Thymus (tissue), 11 donors: ENCODE results near the gene KIAA0753. TPM values are rescaled to one million over a fixed set of nuclear protein-coding genes. Genes with fewer than 3 reads are reported as not detected.

Source experiments
- DNase-seq, 9 donors: peaks; one replicate each; pipeline ENCODE4 v3.0.0-alpha.2; 2013; ENCODE audit warnings: low spot score in 9 of 9, low read depth in 6 of 9, missing footprints in 1 of 9
- H3K27ac ChIP-seq, 2 donors: one replicate each; pipeline ENCODE4 v1.5.1; 2013; ENCODE audit warnings: control low read depth in 1 of 2, low read depth in 1 of 2, low read length in 1 of 2, mild to moderate bottlenecking in 1 of 2, moderate library complexity in 1 of 2
- H3K27me3 ChIP-seq, 2 donors: one replicate each; pipeline ENCODE4 v1.5.1; 2013; ENCODE audit warnings: low read length in 1 of 2; ENCODE audit not compliant: control insufficient read depth in 2 of 2, insufficient read depth in 1 of 2
- H3K36me3 ChIP-seq, 2 donors: one replicate each; pipeline ENCODE4 v1.5.1; 2013; ENCODE audit warnings: low read length in 1 of 2, mild to moderate bottlenecking in 1 of 2, moderate library complexity in 1 of 2; ENCODE audit not compliant: control insufficient read depth in 2 of 2, insufficient read depth in 2 of 2
- H3K4me1 ChIP-seq, 2 donors: one replicate each; pipeline ENCODE4 v1.5.1; 2013; ENCODE audit warnings: low read length in 2 of 2; ENCODE audit not compliant: control insufficient read depth in 2 of 2, insufficient read depth in 2 of 2
- H3K4me3 ChIP-seq, 2 donors: one replicate each; pipeline ENCODE4 v1.5.1; 2013; ENCODE audit warnings: low read length in 2 of 2, control low read depth in 1 of 2, mild to moderate bottlenecking in 1 of 2
- H3K9me3 ChIP-seq, 2 donors: one replicate each; pipeline ENCODE4 v1.5.1; 2013; ENCODE audit warnings: low read length in 1 of 2, mild to moderate bottlenecking in 1 of 2; ENCODE audit not compliant: control insufficient read depth in 2 of 2, insufficient read depth in 1 of 2
- WGBS: extraction: QIAGEN DNeasy Blood & Tissue Kit; methylation state at CpG from one replicate; pipeline ENCODE4 v1.1.7; 2013; 5-methylcytosine and 5-hydroxymethylcytosine counted together
- polyA plus RNA-seq: library from polyadenylated mRNA; stranded (reverse); fragments of 200-250 nt; gene quantifications from one replicate; pipeline ENCODE4 v1.2.3, GENCODE V29; 2013
- total RNA-seq: library from RNA; stranded (reverse); fragments of 120-200 nt; gene quantifications from one replicate; pipeline ENCODE4 v1.2.4, GENCODE V29; 2013
- donor health status: healthy.

The KIAA0753 gene
- total and polyA plus RNA-seq, 2 donors = 10.8 to 11.8 TPM

- H3K4me3 ChIP-seq = peak overlapping the region; percentile 69 to 82
- peaks cover 3 to 13% of the 10 kb centered on the region in 2 donors for H3K36me3 ChIP-seq
- WGBS = 5% methylated on average over 47 of the region's 47 CpGs
- peak in 3 of 9 donors; percentile 21 to 22 (median 21) for DNase-seq
- peaks cover 14 to 24% of the 10 kb centered on the region in 2 donors for H3K4me1 ChIP-seq
- peak overlapping the region; percentile 54 to 96 for H3K27ac ChIP-seq
- H3K9me3 ChIP-seq = peaks cover 0 to 7% of the 10 kb centered on the region in 2 donors
- peaks cover 25 to 50% of the 10 kb centered on the region in 2 donors for H3K27me3 ChIP-seq
Observed at GRCh38 chr17:6651919-6652452, 11.5 kb upstream of the KIAA0753 start.

GRCh38 chr17:6651354-6651918 is 10.9 kb upstream of the KIAA0753 start, which contains the start of the genes C17orf100 and MED31:
TSS of gene C17orf100 (plus strand) at chr17:6651762. CDS start at chr17:6651914, 152 bp downstream.
TSS of gene MED31 (minus strand) at chr17:6651605. CDS start at chr17:6651528, 77 bp downstream.
- peak; percentile 75 to 95 (median 88) for DNase-seq
- Histone ChIP-seq H3K4me3 (peak within 1 kb of the TSS; percentile 69 to 82), H3K36me3 (peaks cover 8 to 13% of the 10 kb centered on the region in 2 donors), H3K27me3 (peaks cover 25 to 46% of the 10 kb centered on the region in 2 donors), H3K27ac (peak within 1 kb of the TSS; percentile 95 to 96), H3K9me3 (peaks cover 0 to 7% of the 10 kb centered on the region in 2 donors), H3K4me1 (peaks cover 14 to 24% of the 10 kb centered on the region in 2 donors)
- WGBS = 2% methylated on average over 35 of the region's 35 CpGs

GRCh38 chr17:6648181-6648580 is 7.7 kb upstream of the KIAA0753 start:
- Histone ChIP-seq H3K9me3 (peaks cover 0 to 7% of the 10 kb centered on the region in 2 donors), H3K27me3 (peaks cover 7 to 16% of the 10 kb centered on the region in 2 donors), H3K4me3 (no peak overlapping the region), H3K27ac (no peak overlapping the region), H3K36me3 (peaks cover 13 to 31% of the 10 kb centered on the region in 2 donors), H3K4me1 (peaks cover 9 to 12% of the 10 kb centered on the region in 2 donors)
- peak in 1 of 9 donors; percentile 28 for DNase-seq

GRCh38 chr17:6643451-6644125 is 3.1 kb upstream of the KIAA0753 start:
- no peak overlapping the region for H3K4me3 ChIP-seq
- no peaks in the 10 kb centered on the region for H3K27me3 ChIP-seq
- DNase-seq = no peak
- no peaks in the 10 kb centered on the region for H3K9me3 ChIP-seq
- WGBS = 97% methylated on average over 5 of the region's 5 CpGs
- H3K27ac ChIP-seq = no peak overlapping the region
- peaks cover 14 to 16% of the 10 kb centered on the region in 2 donors for H3K4me1 ChIP-seq
- H3K36me3 ChIP-seq = peaks cover 13 to 31% of the 10 kb centered on the region in 2 donors

GRCh38 chr17:6642592-6642991 is 2.1 kb upstream of the KIAA0753 start:
- no peak overlapping the region for H3K27ac ChIP-seq
- no peak overlapping the region for H3K4me3 ChIP-seq
- no peak for DNase-seq
- no peaks in the 10 kb centered on the region for H3K27me3 ChIP-seq
- H3K9me3 ChIP-seq = no peaks in the 10 kb centered on the region
- H3K36me3 ChIP-seq = peaks cover 13 to 26% of the 10 kb centered on the region in 2 donors
- H3K4me1 ChIP-seq = peaks cover 20% of the 10 kb centered on the region in 2 donors
- WGBS = 67% methylated on average over 2 of the region's 2 CpGs

GRCh38 chr17:6641247-6641863 is 844 bp upstream of the KIAA0753 start:
- DNase-seq = peak in 1 of 9 donors; percentile 21
- Histone ChIP-seq H3K4me1 (peaks cover 20% of the 10 kb centered on the region in 2 donors), H3K27ac (peak overlapping the region; percentile 77 to 91), H3K36me3 (peaks cover 6 to 21% of the 10 kb centered on the region in 2 donors), H3K27me3 (no peaks in the 10 kb centered on the region), H3K9me3 (no peaks in the 10 kb centered on the region), H3K4me3 (peak overlapping the region; percentile 75 to 99)
- WGBS = 11% methylated on average over 20 of the region's 20 CpGs

- Histone ChIP-seq H3K27me3 (no peaks in the 10 kb centered on the region), H3K4me1 (peaks cover 20% of the 10 kb centered on the region in 2 donors), H3K36me3 (peaks cover 6 to 18% of the 10 kb centered on the region in 2 donors), H3K4me3 (peak overlapping the region; percentile 75 to 99), H3K27ac (peak overlapping the region; percentile 89 to 91), H3K9me3 (no peaks in the 10 kb centered on the region)
- WGBS = under 1% methylated on average over 67 of the region's 67 CpGs
- DNase-seq = peak in 5 of 9 donors; percentile 14 to 40 (median 25)
Observed at GRCh38 chr17:6639586-6640535, 650 bp downstream of the KIAA0753 start.

GRCh38 chr17:6639014-6639585 is 1.4 kb downstream of the KIAA0753 start:
- WGBS = 60% methylated on average over 15 of the region's 15 CpGs
- DNase-seq = peak in 3 of 9 donors; percentile 21 to 49 (median 36)

More at GRCh38 chr17:6639014-6639585, 1.4 kb downstream of the KIAA0753 start:
- Histone ChIP-seq H3K4me3 (peak overlapping the region; percentile 75 to 99), H3K36me3 (peaks cover 6 to 18% of the 10 kb centered on the region in 2 donors), H3K27me3 (no peaks in the 10 kb centered on the region), H3K9me3 (no peaks in the 10 kb centered on the region), H3K4me1 (peaks cover 20% of the 10 kb centered on the region in 2 donors), H3K27ac (no peak overlapping the region)
